Measurements from ENCODE around the gene GCG. TPM values are rescaled to one million over a fixed set of nuclear protein-coding genes. Genes with fewer than 3 reads are reported as not detected.

Gene GCG
- total RNA-seq, 1 donor from 2014 or later: 5.2 TPM

- H3K4me1 ChIP-seq (ENCODE audit: control insufficient read depth in 3 of 3, insufficient read depth in 3 of 3, low read length in 3 of 3): no peaks in the 10 kb centered on the region
- H3K9me3 ChIP-seq (ENCODE audit: control insufficient read depth in 3 of 3, low read length in 3 of 3): no peaks in the 10 kb centered on the region
- H3K27me3 ChIP-seq (ENCODE audit: control insufficient read depth in 3 of 3, insufficient read depth in 3 of 3, low read length in 3 of 3): no peaks in the 10 kb centered on the region
- no peak overlapping the region for H3K27ac ChIP-seq (ENCODE audit: low read depth, low read length)
- H3K4me3 ChIP-seq (ENCODE audit: low read length in 3 of 3): no peak overlapping the region
- H3K36me3 ChIP-seq (ENCODE audit: control insufficient read depth in 3 of 3, insufficient read depth in 3 of 3, low read length in 3 of 3): no peaks in the 10 kb centered on the region
- H3K9ac ChIP-seq (ENCODE audit: low read depth in 1 of 3, low read length in 3 of 3): no peak overlapping the region
Measured at GRCh38 chr2:162153608-162154224, 1.7 kb upstream of the GCG start.

GRCh38 chr2:162149940-162150339 is 2.1 kb downstream of the GCG start:
- H3K4me1 ChIP-seq (ENCODE audit: control insufficient read depth in 3 of 3, insufficient read depth in 3 of 3, low read length in 3 of 3): no peaks in the 10 kb centered on the region
- no peak overlapping the region for H3K27ac ChIP-seq (ENCODE audit: low read depth, low read length)
- H3K9ac ChIP-seq (ENCODE audit: low read depth in 1 of 3, low read length in 3 of 3): no peak overlapping the region
- H3K4me3 ChIP-seq (ENCODE audit: low read length in 3 of 3): no peak overlapping the region
- H3K9me3 ChIP-seq (ENCODE audit: control insufficient read depth in 3 of 3, low read length in 3 of 3): no peaks in the 10 kb centered on the region
- H3K27me3 ChIP-seq (ENCODE audit: control insufficient read depth in 3 of 3, insufficient read depth in 3 of 3, low read length in 3 of 3): peaks cover 0 to 2% (median 0%) of the 10 kb centered on the region in 3 donors
- H3K36me3 ChIP-seq (ENCODE audit: control insufficient read depth in 3 of 3, insufficient read depth in 3 of 3, low read length in 3 of 3): no peaks in the 10 kb centered on the region

GRCh38 chr2:162149466-162149865 is 2.6 kb downstream of the GCG start:
- H3K4me3 ChIP-seq (ENCODE audit: low read length in 3 of 3): no peak overlapping the region
- H3K9ac ChIP-seq (ENCODE audit: low read depth in 1 of 3, low read length in 3 of 3): no peak overlapping the region
- H3K27me3 ChIP-seq (ENCODE audit: control insufficient read depth in 3 of 3, insufficient read depth in 3 of 3, low read length in 3 of 3): peaks cover 0 to 2% (median 0%) of the 10 kb centered on the region in 3 donors
- no peaks in the 10 kb centered on the region for H3K9me3 ChIP-seq (ENCODE audit: control insufficient read depth in 3 of 3, low read length in 3 of 3)
- H3K36me3 ChIP-seq (ENCODE audit: control insufficient read depth in 3 of 3, insufficient read depth in 3 of 3, low read length in 3 of 3): no peaks in the 10 kb centered on the region
- H3K4me1 ChIP-seq (ENCODE audit: control insufficient read depth in 3 of 3, insufficient read depth in 3 of 3, low read length in 3 of 3): no peaks in the 10 kb centered on the region
- H3K27ac ChIP-seq (ENCODE audit: low read depth, low read length): no peak overlapping the region

GRCh38 chr2:162148956-162149355 is 3.1 kb downstream of the GCG start:
- Histone ChIP-seq H3K36me3 (ENCODE audit: control insufficient read depth in 3 of 3, insufficient read depth in 3 of 3, low read length in 3 of 3) (no peaks in the 10 kb centered on the region), H3K27me3 (ENCODE audit: control insufficient read depth in 3 of 3, insufficient read depth in 3 of 3, low read length in 3 of 3) (peaks cover 0 to 2% (median 0%) of the 10 kb centered on the region in 3 donors), H3K4me1 (ENCODE audit: control insufficient read depth in 3 of 3, insufficient read depth in 3 of 3, low read length in 3 of 3) (no peaks in the 10 kb centered on the region), H3K27ac (ENCODE audit: low read depth, low read length) (no peak overlapping the region), H3K9me3 (ENCODE audit: control insufficient read depth in 3 of 3, low read length in 3 of 3) (no peaks in the 10 kb centered on the region), H3K4me3 (ENCODE audit: low read length in 3 of 3) (no peak overlapping the region), H3K9ac (ENCODE audit: low read depth in 1 of 3, low read length in 3 of 3) (no peak overlapping the region)

- Histone ChIP-seq H3K9me3 (ENCODE audit: control insufficient read depth in 3 of 3, low read length in 3 of 3) (no peaks in the 10 kb centered on the region), H3K27me3 (ENCODE audit: control insufficient read depth in 3 of 3, insufficient read depth in 3 of 3, low read length in 3 of 3) (peaks cover 0 to 2% (median 0%) of the 10 kb centered on the region in 3 donors), H3K4me3 (ENCODE audit: low read length in 3 of 3) (no peak overlapping the region), H3K9ac (ENCODE audit: low read depth in 1 of 3, low read length in 3 of 3) (no peak overlapping the region), H3K4me1 (ENCODE audit: control insufficient read depth in 3 of 3, insufficient read depth in 3 of 3, low read length in 3 of 3) (no peaks in the 10 kb centered on the region), H3K27ac (ENCODE audit: low read depth, low read length) (no peak overlapping the region), H3K36me3 (ENCODE audit: control insufficient read depth in 3 of 3, insufficient read depth in 3 of 3, low read length in 3 of 3) (no peaks in the 10 kb centered on the region)
Measured at GRCh38 chr2:162143969-162144368, 8.1 kb downstream of the GCG start.

- Histone ChIP-seq H3K4me1 (ENCODE audit: control insufficient read depth in 3 of 3, insufficient read depth in 3 of 3, low read length in 3 of 3) (no peaks in the 10 kb centered on the region), H3K36me3 (ENCODE audit: control insufficient read depth in 3 of 3, insufficient read depth in 3 of 3, low read length in 3 of 3) (no peaks in the 10 kb centered on the region)
Measured at GRCh38 chr2:162138310-162138709, 13.7 kb downstream of the GCG start.

GRCh38 chr2:162127422-162127821 is 24.6 kb downstream of the GCG start:
- H3K4me3 ChIP-seq (ENCODE audit: low read length in 3 of 3): no peak overlapping the region
- no peak overlapping the region for H3K27ac ChIP-seq (ENCODE audit: low read depth, low read length)
- no peaks in the 10 kb centered on the region for H3K27me3 ChIP-seq (ENCODE audit: control insufficient read depth in 3 of 3, insufficient read depth in 3 of 3, low read length in 3 of 3)
- no peaks in the 10 kb centered on the region for H3K36me3 ChIP-seq (ENCODE audit: control insufficient read depth in 3 of 3, insufficient read depth in 3 of 3, low read length in 3 of 3)
- H3K9me3 ChIP-seq (ENCODE audit: control insufficient read depth in 3 of 3, low read length in 3 of 3): no peaks in the 10 kb centered on the region
- H3K4me1 ChIP-seq (ENCODE audit: control insufficient read depth in 3 of 3, insufficient read depth in 3 of 3, low read length in 3 of 3): no peaks in the 10 kb centered on the region
- H3K9ac ChIP-seq (ENCODE audit: low read depth in 1 of 3, low read length in 3 of 3): no peak overlapping the region

More at GRCh38 chr2:162138310-162138709, 13.7 kb downstream of the GCG start:
- no peak overlapping the region for H3K4me3 ChIP-seq (ENCODE audit: low read length in 3 of 3)
- no peaks in the 10 kb centered on the region for H3K9me3 ChIP-seq (ENCODE audit: control insufficient read depth in 3 of 3, low read length in 3 of 3)
- H3K27ac ChIP-seq (ENCODE audit: low read depth, low read length): no peak overlapping the region
- H3K27me3 ChIP-seq (ENCODE audit: control insufficient read depth in 3 of 3, insufficient read depth in 3 of 3, low read length in 3 of 3): no peaks in the 10 kb centered on the region
- H3K9ac ChIP-seq (ENCODE audit: low read depth in 1 of 3, low read length in 3 of 3): no peak overlapping the region

- H3K4me3 ChIP-seq (ENCODE audit: low read length in 3 of 3): no peak overlapping the region
- H3K9me3 ChIP-seq (ENCODE audit: control insufficient read depth in 3 of 3, low read length in 3 of 3): no peaks in the 10 kb centered on the region
- no peak overlapping the region for H3K9ac ChIP-seq (ENCODE audit: low read depth in 1 of 3, low read length in 3 of 3)
- no peaks in the 10 kb centered on the region for H3K27me3 ChIP-seq (ENCODE audit: control insufficient read depth in 3 of 3, insufficient read depth in 3 of 3, low read length in 3 of 3)
- H3K4me1 ChIP-seq (ENCODE audit: control insufficient read depth in 3 of 3, insufficient read depth in 3 of 3, low read length in 3 of 3): no peaks in the 10 kb centered on the region
- no peaks in the 10 kb centered on the region for H3K36me3 ChIP-seq (ENCODE audit: control insufficient read depth in 3 of 3, insufficient read depth in 3 of 3, low read length in 3 of 3)
- H3K27ac ChIP-seq (ENCODE audit: low read depth, low read length): no peak overlapping the region
Measured at GRCh38 chr2:162126527-162126926, 25.5 kb downstream of the GCG start.

GRCh38 chr2:162126111-162126519 is 25.9 kb downstream of the GCG start:
- no peaks in the 10 kb centered on the region for H3K36me3 ChIP-seq (ENCODE audit: control insufficient read depth in 3 of 3, insufficient read depth in 3 of 3, low read length in 3 of 3)
- no peaks in the 10 kb centered on the region for H3K4me1 ChIP-seq (ENCODE audit: control insufficient read depth in 3 of 3, insufficient read depth in 3 of 3, low read length in 3 of 3)
- H3K9ac ChIP-seq (ENCODE audit: low read depth in 1 of 3, low read length in 3 of 3): no peak overlapping the region
- no peak overlapping the region for H3K27ac ChIP-seq (ENCODE audit: low read depth, low read length)
- no peaks in the 10 kb centered on the region for H3K9me3 ChIP-seq (ENCODE audit: control insufficient read depth in 3 of 3, low read length in 3 of 3)
- H3K4me3 ChIP-seq (ENCODE audit: low read length in 3 of 3): no peak overlapping the region
- H3K27me3 ChIP-seq (ENCODE audit: control insufficient read depth in 3 of 3, insufficient read depth in 3 of 3, low read length in 3 of 3): no peaks in the 10 kb centered on the region

GRCh38 chr2:162125138-162125537 is 26.9 kb downstream of the GCG start:
- Histone ChIP-seq H3K36me3 (ENCODE audit: control insufficient read depth in 3 of 3, insufficient read depth in 3 of 3, low read length in 3 of 3) (no peaks in the 10 kb centered on the region), H3K27me3 (ENCODE audit: control insufficient read depth in 3 of 3, insufficient read depth in 3 of 3, low read length in 3 of 3) (no peaks in the 10 kb centered on the region), H3K27ac (ENCODE audit: low read depth, low read length) (no peak overlapping the region), H3K4me3 (ENCODE audit: low read length in 3 of 3) (no peak overlapping the region), H3K9ac (ENCODE audit: low read depth in 1 of 3, low read length in 3 of 3) (no peak overlapping the region), H3K9me3 (ENCODE audit: control insufficient read depth in 3 of 3, low read length in 3 of 3) (no peaks in the 10 kb centered on the region), H3K4me1 (ENCODE audit: control insufficient read depth in 3 of 3, insufficient read depth in 3 of 3, low read length in 3 of 3) (no peaks in the 10 kb centered on the region)
